ENCODE data around the gene TMEM178B. TPM values are rescaled to one million over a fixed set of nuclear protein-coding genes. Genes with fewer than 3 reads are reported as not detected.

Gene TMEM178B
- total and polyA plus RNA-seq, 2 of the 4 experiments (the other 2 are of a cell fraction): under 0.01 to 0.05 TPM

GRCh38 chr7:141220263-141220880 lies 146.5 kb downstream of the TMEM178B start:
- Histone ChIP-seq H2BK20ac (ENCODE audit: low read depth, low read length) (no peak overlapping the region), H3K18ac (ENCODE audit: low read depth, low read length) (no peak overlapping the region), H3K23ac (ENCODE audit: low read depth, low read length) (no peak overlapping the region), H2AK5ac (ENCODE audit: low read depth, low read length) (no peak overlapping the region), H4K8ac (ENCODE audit: low read depth in 2 of 2, low read length in 2 of 2) (no peak overlapping the region), H3K9ac (ENCODE audit: low read depth, low read length) (no peak overlapping the region), H3K27ac (ENCODE audit: insufficient read depth, low read length) (no peak overlapping the region), H2AK9ac (replicated peaks; ENCODE audit: low read depth, low read length, poor library complexity) (no peak overlapping the region), H3K4me2 (ENCODE audit: low read depth, low read length) (no peak overlapping the region), H2BK15ac (ENCODE audit: low read depth, low read length) (no peak overlapping the region), H3K79me1 (ENCODE audit: low read depth in 1 of 2, low read length in 2 of 2) (no peaks in the 10 kb centered on the region), H3K27me3 (ENCODE audit: control insufficient read depth, insufficient read depth, low read length) (no peaks in the 10 kb centered on the region), H4K91ac (ENCODE audit: insufficient read depth, low read depth, low read length) (no peak overlapping the region), H2AFZ (replicated peaks; ENCODE audit: low read length, poor library complexity) (no peak overlapping the region), H2BK5ac (ENCODE audit: low read depth, low read length, poor library complexity, severe bottlenecking) (no peak overlapping the region), H3K4me1 (ENCODE audit: control insufficient read depth, insufficient read depth, low read length) (no peaks in the 10 kb centered on the region), H2BK120ac (ENCODE audit: low read depth, low read length) (no peak overlapping the region), H4K5ac (ENCODE audit: low read depth, low read length) (no peak overlapping the region), H3K56ac (ENCODE audit: extremely low read depth, insufficient read depth, low read length) (no peak overlapping the region), H3K4me3 (ENCODE audit: insufficient read depth, low read depth, low read length) (no peak overlapping the region), H3K9me3 (ENCODE audit: control insufficient read depth, insufficient read depth, low read length) (peaks cover 14% of the 10 kb centered on the region), H3K4ac (ENCODE audit: low read depth, low read length) (no peak overlapping the region), H3K36me3 (ENCODE audit: control insufficient read depth, insufficient read depth, low read length) (no peaks in the 10 kb centered on the region), H3K9me1 (ENCODE audit: insufficient read depth, low read length) (no peaks in the 10 kb centered on the region), H3K14ac (replicated peaks; ENCODE audit: low read depth, low read length) (no peak overlapping the region), H4K20me1 (ENCODE audit: insufficient read depth, low read length) (no peaks in the 10 kb centered on the region)
- WGBS, 2 experiments (ENCODE audit: extremely low coverage in 2 of 2, insufficient read length in 1 of 2): no CpG with 5 or more reads among the region's 8 CpGs
- BruUV-seq (replicated peaks): no TSS peak
- ChIA-PET CTCF (no interaction called here), POLR2A (ENCODE audit: unreplicated experiment) (no interaction called here)
- in situ Hi-C loops (cut with MboI; ENCODE audit: low sequenced_read_pairs): no loop called here
- ATAC-seq (ENCODE audit: low read depth): no peak
- DNase-seq: no peak
- dilution Hi-C loops (cut with HindIII; ENCODE audit: low sequenced_read_pairs, unreplicated experiment): no loop called here
- intact Hi-C loops (cut with micrococcal nuclease): no loop called here
- TF ChIP-seq CTCF (conservative IDR thresholded peaks at IDR 0.05; ENCODE audit: low read depth, low read length) (no peak), RAD21 (IDR thresholded peaks at IDR 0.05; ENCODE audit: low read length) (0 out of 2 replicates have a peak, but pooled peaks have one; percentile 4)

All from IMR-90 (cell line).